Neural progenitor cell (in vitro differentiated cells): ENCODE measurements around the gene KCNT1.

Experiments used
- CTCF ChIP-seq: fragments of 200-600 bp; sonication (generic); IDR thresholded peaks from 2 replicates; pipeline ENCODE4 v1.5.1; 2017; ENCODE audit warnings: antibody characterized with exemption, mild to moderate bottlenecking
- EZH2 ChIP-seq: fragments of 200-600 bp; sonication (generic); IDR thresholded peaks from 2 replicates; pipeline ENCODE4 v1.6.1; 2017; ENCODE audit warnings: antibody characterized with exemption, mild to moderate bottlenecking, moderate library complexity
- EZH2phosphoT487 ChIP-seq: fragments of 200-600 bp; sonication (generic); IDR thresholded peaks from 2 replicates; pipeline ENCODE4 v1.6.1; 2017; ENCODE audit warnings: antibody characterized with exemption

GRCh38 chr9:135741276-135742219, 39.6 kb downstream of the KCNT1 start:
- TF ChIP-seq CTCF (no peak), EZH2 (no peak), EZH2phosphoT487 (no peak)
